ENCODE results near the gene KIAA1549.

DNA sequence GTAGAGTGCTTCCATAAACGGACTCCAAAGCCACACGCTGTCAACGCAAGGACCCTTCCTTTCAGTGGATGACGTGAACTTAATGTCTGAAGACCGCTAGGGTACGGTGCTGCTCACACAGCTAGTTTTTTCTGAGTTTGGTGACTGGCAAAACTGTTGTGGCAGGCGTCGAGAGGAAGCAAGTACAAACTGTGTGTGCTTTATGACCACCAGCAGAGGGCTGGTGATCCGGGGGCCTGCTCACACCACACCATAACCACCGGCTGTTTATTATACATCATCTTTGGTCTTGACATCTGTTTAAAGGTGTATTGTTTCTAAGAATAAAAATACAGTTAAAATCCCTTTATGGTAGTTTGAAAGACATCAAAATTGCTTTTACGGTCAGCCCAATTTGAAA lies 146.1 kb downstream of the KIAA1549 start:
- TF ChIP-seq, protein P1, sequence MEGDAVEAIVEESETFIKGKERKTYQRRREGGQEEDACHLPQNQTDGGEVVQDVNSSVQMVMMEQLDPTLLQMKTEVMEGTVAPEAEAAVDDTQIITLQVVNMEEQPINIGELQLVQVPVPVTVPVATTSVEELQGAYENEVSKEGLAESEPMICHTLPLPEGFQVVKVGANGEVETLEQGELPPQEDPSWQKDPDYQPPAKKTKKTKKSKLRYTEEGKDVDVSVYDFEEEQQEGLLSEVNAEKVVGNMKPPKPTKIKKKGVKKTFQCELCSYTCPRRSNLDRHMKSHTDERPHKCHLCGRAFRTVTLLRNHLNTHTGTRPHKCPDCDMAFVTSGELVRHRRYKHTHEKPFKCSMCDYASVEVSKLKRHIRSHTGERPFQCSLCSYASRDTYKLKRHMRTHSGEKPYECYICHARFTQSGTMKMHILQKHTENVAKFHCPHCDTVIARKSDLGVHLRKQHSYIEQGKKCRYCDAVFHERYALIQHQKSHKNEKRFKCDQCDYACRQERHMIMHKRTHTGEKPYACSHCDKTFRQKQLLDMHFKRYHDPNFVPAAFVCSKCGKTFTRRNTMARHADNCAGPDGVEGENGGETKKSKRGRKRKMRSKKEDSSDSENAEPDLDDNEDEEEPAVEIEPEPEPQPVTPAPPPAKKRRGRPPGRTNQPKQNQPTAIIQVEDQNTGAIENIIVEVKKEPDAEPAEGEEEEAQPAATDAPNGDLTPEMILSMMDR (IDR thresholded peaks at IDR 0.05; ENCODE audit: low read depth, low read length): no peak
- TF ChIP-seq EZH2phosphoT487 (IDR thresholded peaks at IDR 0.05; ENCODE audit: low read depth): no peak

Data from OCI-LY3 (cell line).